Activated CD8-positive, alpha-beta memory T cell treated with anti-CD3 and anti-CD28 coated beads for 4 hours (primary cell): ENCODE results near the gene YARS1.

ENCODE experiments used
- DNase-seq, 2 donors: peaks; one replicate each; pipeline ENCODE4 v3.0.0-alpha.2; 2020; ENCODE audit warnings: low read depth in 2 of 2

The YARS1 gene

DNA sequence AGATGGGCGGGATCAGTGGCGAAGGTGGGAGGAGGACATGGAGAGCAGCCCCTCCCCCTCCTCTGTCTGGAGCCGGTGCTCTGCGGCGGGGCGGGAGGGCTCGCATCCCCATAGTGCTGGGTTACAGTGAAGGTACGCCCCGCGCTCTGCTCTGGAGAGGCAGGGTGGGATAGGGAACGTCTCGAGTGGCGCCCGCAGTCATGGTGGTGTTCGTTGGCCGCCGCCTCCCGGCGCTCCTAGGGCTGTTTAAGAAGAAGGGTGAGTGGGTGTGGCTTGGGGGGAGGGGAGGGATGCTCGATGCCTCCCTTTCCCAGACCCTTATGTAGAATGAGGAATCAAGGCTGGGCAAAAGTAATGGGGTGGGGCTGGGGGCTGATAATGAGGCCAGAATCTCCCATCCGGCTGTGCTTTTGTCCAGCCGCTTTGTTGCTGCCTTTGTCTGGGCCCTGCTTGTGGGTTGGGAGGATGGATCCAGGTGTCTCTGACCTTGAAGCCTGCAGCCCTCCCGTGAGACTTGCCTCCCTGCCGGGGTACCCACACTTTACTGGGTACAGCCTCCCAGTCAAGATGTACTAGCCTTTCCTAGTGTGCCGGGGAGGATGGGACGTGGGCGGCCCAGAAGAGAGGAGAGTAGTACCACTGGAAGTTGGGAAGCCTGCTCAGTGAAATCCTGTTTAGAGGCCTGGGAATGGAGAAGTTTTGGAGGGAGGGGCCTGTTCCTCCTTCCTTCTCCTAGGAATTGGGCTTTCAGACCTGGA is 51.4 kb downstream of the YARS1 start:
- DNase-seq: no peak

DNA sequence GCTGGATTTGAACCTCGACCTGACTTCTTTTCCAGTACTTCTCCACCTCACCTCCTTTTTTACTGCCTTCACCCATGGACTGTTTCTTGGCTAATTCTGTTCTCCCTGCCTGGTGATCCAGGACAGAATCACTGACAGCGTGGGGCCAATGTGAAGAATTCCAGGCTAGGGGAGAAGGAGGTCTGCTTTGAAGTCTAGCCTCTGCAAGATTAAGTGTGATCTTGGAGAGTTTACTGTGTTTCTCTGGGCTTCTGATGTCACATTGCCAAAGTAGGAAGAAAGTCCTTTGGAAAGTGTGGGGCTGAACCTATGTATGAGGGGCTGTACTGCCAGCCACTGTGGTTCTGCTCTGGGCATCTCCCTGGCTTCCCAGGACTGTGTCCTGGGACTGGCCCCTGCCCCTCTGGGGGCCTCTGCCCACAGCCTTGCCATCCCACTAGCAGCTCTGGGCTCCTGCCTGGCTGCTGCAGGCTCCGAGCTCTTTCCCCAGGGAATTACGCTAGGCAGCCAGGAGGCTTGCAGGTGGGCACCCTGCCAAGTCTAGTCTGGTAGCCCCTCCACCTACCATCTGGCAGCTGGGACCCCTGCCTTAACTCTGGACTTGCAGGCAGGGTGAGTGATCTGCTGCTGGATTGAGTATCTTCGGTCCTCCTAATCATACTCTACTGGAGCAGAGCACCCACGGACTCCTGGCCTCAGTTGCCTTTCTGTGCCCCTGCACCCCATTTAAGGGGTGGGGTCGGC is 52.2 kb downstream of the YARS1 start:
- DNase-seq: no peak

DNA sequence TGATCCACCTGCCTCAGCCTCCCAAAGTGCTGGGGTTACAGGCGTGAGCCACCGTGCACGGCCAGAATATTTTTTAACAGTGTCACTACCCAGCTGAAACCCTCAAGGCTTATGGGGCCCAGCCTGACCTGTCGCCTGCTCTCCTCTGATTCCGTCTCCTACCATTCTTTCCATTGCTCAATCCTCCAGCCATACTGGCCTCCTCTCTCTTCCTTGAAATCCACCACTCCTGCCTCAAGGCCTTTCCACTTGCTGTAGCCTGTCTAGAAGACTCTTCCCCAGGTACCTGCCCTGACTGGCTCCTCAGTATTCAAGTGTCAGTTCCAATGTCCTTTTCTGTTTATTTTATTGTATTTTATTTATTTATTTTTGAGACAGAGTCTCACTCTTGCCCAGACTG is 53.9 kb downstream of the YARS1 start:
- DNase-seq: no peak

DNA sequence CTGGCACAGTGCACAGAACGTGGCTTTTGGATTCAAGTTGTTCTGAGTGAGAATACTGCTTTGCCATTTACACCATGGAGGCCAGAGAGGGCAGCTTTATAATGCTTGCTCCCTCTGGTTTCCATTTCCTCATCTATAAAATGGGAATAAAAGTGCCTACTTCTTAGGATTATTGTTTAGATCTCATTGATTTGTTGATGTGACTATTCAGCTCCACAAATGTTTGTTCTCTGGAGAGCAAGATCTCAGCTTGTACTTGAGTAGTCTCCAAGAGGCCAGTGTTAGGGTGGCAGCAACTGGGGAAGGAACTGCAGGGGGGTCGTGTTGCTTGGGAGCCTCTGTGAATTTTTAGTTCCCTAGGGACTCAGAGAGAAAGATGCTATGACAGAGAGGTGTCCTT is 55.2 kb downstream of the YARS1 start:
- no peak for DNase-seq

DNA sequence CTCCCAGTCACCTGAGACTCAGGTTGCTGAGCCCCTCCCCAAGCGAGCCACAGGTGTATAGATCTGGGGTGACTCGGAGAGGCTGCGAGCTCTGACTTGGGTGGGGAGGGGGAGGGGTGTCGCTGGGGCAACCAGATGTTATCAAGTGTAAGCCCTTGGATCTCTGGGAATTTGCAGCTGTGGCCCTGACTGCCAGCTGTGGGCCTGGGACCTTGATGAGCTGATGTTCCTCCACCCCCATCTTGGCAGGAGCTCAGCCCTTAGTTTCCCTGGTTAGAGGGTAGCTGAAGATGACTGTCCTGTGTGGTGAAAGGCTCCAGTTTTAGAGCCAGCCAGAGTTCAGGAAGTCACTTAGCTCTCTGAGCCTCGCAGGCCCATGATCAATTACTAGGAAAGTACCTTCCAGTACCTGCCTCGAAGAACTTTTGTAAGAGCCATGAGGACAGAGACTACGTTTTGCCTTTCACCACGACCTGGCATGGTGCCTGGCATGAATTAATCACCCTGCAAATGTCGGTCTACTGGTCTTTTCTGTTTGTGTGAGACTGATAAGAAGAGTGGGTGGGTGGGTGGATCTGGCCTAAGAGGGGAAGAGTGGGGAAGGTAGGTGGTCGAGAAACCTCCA is 55.8 kb downstream of the YARS1 start:
- DNase-seq: no peak

DNA sequence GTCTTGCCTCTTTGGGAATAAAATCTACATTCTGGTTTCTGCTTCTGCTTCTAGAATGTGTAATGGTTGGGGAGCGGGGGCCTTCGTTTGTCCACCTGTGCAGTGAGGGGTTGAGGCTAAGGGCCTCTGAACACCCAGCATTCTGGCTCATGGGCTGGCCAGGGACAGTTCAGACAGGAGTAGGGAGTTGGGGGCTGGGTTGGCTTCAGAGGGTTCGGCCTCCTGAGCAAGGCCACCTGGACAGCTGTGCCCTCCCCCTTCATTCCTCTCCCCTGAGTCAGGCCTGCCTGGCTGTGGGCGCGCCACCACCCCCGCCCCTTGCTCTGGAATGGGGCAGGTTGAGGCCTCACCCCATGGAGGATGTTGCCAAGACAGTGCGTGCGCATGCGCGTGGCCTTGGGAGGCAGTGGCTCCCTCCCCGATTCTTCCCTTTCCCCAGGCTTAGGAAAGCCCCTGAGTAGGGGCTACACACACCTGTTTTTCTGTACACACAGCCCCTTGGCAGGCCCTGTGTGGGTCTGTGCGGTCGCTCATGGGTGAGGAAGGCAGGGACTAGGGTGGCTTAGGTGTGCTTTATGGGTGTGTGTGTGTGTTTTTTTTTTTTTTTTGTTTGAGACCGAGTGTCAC is 57.0 kb downstream of the YARS1 start:
- DNase-seq: no peak

DNA sequence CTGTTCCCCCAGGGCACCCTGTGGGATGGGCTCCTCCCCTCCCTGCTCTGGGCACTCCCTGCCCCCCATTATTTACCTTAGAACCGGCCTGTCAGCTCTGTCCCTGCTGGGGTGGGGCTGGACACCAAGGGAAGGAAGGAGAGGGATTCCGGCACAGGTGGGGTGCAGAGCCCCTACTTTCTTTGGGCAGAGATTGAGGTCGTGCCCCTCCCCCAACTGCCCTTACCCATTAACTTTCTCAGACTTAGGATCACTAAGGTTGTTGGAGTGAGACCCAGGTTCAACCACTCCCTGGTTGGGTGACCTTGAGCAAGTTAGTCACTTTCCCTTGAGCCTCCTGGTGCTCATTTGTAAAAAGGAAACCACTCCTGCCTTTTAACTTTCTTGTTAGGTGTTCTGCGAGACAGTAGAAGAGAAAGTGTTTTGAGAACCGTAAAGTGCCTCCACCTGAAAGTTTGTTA is 57.6 kb downstream of the YARS1 start:
- DNase-seq: no peak

DNA sequence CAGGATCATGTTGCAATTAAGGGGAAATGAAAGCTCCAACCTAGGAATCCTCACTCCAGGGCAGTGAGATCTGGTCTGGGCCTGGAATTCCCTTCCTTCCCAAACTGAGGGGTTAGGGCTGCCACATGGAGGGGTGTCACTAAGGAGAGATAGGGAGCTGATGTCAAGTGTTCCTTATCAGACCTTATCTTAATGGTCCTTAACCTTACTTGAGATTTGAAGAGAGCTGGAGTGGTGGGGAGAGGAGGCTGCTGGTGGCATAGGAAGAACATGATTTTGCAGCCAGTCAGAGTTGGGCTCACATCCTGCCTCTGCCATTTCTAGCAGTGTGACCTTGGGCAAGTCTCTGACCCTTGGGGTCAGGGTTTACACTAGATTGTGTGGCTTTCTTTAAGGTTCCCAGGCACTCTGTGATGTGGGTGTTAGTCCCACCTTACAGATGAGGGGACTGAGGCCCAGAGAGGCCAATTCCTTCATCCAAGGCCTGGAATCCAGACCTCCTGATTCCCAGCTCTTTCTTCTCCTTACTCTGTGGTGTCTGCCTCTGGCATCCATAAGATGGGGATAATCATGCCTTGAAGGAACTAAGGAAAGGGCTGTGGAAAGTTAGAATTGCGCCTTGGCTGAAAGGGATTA is 58.2 kb downstream of the YARS1 start:
- DNase-seq: no peak

DNA sequence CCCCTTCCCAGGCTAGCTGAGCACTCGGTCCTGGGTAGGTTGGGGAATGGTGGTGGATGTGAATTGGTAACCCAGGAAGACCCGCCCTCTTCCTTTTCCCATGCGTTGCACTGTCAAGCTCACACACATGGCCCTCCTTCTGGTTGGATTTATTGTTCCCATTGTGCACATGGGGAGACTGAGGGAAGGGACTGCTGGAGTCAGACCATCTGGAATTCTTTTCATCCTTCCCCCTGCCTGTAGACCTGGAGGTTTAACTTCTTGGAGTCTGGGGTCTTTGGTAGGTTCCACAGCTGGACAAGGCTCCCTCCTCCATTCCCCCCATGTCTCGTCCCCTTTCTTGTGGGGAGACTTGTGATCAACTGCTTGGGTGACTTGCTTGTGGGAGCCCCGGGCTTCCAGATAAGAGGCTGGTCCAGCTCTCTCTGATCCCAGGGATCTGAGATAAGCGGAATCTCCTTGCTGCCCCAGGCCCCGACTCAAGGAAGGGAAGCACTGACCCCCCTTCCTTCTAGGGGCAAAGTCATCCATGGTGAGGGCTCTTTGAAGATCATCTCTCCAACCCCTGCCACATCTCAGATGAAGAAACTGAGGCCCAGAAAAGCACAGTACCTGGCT is 58.9 kb downstream of the YARS1 start:
- no peak for DNase-seq

DNA sequence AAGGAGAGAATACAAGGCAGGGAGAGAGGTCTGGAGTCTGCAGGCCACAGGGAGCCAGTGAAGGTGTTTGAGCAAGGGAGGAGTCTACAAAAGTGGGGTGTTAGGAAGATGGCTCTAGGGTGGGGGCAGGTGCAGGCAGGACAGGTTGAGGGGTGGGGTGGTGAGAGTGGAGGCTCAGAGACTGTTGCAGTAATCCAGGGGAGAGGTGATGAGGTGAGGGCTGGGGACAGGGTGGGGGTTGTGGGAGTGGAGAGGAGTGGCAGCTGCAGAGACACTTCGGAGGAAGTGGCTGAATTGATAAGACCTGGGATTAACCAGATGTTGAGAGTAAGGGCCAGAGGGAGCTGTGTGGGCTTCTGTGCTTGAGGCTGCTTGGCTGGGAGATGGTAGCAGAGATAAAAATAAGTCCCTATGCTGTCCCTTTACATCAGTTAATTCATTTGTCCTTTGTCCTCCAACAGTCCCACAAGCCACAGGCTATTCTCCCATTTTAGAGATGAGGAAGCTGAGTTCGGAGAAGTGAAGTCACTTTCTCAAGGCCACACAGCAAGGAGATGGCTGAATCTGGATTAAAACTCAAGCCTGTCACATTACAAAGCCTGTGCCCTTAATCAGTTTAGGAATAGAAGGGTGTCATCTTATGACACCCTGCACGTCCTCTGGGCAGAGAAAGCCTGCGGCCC is 59.8 kb downstream of the YARS1 start:
- no peak for DNase-seq

DNA sequence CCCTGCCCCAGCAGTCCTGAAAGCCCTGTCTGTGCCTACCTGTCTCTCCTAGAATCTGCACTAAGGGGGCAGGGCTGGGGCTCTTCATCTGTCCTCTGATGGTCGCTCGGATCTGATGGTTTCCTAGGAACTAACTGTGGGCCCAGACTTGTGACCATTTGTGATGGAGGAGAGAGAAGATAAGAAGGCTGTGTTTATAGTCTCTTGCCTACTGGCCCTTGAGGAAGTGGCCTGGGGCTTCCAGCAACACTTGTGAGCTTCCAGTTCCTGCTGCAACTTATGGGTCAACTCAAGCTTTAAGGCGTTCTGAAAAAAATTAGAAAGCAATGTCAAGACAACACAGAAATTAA is 61.4 kb downstream of the YARS1 start:
- DNase-seq: no peak

DNA sequence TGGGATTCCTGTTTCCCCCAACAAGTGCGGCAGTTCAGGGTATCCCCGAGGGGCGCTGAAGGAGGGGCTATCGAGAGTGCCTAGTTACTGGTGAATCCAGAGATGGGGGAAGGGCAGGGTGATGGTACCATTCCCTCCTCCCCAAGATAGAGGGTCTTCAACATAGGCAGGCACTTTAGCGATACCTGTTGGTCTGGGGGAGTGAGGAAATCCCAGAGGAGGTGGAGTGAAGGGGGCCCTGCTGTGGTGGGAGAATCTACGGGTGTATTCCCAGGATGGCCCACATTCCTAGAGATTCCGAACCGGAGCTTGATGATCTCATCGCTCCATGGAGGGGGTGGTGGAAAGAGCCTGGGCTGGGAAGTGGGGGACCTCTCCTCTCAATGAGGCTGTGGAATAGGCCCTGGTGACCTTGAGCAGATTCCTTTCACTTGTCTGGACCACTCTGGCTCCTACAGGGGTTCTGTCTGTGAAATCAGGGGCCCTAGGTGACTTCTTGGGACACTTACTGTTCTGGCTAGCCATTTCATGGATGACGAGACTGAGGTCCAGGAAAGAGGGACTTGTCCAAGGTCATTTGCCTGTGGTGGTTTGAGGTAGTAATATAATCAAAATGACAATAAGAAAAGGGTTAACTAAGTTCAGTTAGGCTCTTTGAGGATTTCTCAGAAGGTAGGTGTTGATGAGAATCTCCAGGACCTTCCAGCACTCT is 61.9 kb downstream of the YARS1 start:
- no peak for DNase-seq

DNA sequence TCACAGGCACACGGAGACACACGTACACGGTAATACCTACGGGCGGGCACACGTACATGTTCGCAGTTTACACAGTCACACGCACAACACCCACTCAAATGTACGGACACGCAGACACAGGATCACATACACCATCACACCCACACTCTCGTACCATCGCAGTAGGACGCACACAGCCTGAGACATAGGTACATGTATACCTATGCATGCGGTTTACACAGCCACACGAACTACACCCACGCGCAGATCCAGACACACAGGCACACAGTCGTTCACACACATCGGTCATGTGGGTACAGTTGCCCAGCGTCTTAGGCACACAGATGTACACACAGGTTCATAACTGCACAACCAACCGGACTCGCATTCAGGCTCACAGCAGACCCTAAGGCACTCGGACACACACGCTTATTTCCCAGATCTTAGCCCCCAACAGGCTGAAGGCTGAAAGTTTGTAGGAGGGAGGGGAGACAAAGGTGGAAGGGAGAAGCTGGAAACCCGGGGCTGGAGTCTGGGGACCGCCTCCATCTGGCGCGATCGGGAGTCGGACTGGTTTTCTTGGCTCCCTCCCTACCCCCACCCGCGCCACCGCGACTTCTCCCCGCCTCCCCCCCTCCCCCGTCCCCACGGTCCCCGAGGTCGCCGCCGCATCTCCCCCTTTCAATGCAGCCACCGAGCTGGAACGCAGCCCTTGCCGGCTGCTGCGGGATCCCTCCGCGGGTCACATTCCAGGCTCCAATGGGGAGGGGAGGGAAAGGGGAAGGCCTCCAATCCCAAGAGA is 62.7 kb downstream of the YARS1 start:
- DNase-seq: peak in 1 of 2 donors; percentile 34

DNA sequence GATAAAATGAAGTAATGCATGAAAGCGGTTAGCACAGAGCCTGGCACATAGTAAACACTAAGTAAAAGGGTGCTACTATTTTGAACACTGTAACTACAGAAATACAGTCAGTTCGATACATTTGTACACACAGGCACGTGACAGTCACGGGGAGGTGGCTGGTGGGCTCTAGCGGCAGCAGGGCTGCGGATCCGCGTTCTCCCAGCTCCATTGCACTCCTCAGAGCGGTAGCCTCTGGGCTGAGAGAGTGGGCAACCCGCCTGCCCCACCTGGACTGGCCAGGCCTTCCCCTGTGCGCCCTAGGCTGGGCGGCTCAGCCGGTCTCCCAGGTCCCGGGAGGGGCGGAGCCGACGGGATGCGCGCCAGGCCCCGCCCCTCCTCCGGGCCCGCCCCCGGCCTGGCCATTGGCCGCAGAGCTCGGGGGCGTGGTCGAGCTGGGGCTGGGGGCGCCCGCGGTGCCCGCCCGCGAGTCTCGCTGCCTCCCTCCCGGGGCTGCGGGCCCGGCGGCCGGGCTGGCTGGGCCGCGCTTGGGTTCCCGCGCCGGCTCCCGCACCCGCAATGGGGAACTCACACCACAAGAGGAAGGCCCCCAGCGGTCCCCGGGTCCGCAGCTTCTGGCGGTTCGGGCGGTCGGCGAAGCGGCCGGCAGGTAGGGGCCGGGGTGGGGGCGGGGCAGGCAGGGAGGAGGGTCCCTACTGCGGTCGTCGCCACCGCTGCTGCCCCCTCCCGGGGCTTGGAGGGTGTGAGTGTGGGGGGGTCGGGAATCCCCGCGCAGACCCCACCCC is 63.4 kb downstream of the YARS1 start:
- peak; percentile 19 to 39 for DNase-seq

DNA sequence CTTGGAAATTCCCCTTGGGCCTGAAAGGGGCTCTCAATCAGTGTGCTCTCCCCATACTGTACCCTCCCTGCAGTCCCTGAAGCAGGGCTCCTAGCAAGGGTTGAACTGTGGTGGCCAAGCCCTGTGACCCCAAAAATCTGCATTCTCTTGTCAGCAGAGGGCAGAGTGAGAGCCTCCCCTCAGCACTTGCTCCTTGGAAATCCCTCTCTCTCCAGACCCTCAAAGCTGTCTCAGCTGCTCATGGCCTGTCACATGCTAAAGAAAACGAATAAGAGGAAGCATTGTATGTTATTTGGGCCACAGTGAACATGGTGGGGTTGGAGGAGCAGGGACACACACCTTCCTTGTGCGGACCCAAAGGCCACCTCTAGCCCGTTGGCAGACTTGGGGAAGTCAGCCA is 67.4 kb downstream of the YARS1 start:
- no peak for DNase-seq

DNA sequence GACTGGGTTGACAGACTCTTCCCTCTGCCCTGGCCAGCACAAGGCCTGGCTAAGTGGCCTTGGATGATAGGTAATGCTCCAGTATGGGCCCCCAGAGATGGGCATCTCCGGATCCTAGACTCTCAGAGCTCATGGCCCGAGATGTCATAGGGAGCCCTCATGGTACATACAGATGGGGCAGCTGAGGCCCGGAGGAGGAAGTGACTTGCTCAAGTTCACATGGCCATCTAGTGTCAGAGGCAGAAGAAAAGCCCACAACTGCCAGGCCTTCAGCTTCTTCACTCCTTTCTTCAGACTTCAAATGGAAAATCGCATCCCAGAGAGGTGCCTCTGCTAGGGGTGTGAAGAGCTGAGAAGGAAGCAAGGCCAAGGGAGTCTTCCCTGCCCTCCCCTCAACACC is 67.8 kb downstream of the YARS1 start:
- no peak for DNase-seq

DNA sequence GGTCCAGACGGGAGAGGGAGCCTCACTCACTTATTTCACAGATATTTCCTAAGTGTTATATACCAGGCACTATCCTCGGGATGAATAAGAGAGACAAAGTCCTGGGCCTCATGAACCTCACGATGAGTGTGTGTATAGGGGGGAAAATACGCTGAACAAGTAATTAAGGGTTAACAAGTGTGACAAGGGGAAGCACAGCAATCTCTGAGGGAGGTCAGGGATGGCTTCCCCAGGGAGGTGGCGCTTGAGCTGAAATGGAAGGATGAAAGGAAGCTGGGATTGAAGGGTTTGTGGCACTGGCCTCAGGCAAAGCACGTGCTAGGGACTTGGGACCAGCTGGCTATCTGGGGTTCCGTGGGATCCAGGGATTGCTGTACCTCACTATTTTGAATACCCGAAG is 68.2 kb downstream of the YARS1 start:
- no peak for DNase-seq

DNA sequence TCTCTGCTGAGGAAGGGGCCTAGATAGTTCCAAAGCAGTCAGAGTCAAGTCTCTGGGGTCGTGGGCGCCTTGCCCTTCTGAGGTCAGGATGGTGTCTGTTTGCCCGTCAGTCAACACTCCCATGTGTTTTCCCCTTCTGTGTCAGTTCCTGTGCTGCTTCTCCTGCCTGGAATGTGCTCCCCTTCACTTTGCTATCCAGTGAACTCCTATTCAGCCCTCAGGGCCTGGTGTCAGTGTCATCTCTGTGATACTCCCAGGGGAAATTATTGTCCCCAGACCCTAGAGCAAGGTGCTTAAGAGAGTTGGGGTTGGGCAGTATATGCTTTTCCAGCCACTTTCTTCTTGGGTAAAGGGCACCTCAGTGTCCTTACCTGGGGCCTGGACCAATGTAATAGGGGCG is 68.8 kb downstream of the YARS1 start:
- DNase-seq: no peak

DNA sequence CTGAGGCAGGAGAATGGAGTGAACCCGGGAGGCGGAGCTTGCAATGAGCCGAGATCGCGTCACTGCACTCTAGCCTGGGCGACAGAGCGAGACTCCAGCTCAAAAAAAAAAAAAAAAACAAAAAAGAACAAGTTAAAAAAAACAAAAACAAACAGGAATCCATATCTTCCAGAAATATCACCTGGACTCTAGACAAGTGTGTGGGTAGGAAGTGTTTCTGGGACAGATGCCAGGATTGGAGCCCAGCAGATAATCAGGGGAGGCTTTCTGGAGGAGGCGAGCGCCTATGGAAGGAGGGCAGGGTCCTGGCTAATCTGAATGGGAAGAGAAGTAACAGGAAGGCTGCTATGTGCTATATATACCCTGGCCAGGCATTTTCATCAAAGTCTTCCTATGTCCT is 71.0 kb downstream of the YARS1 start:
- no peak for DNase-seq
